K562 (cell line): ENCODE results near the gene SLC4A5. TPM values are rescaled to one million over a fixed set of nuclear protein-coding genes. Genes with fewer than 3 reads are reported as not detected.

ENCODE experiments used
- BCLAF1 ChIP-seq, 2 experiments: fragments of 450-650 bp in 1 of 2; IDR thresholded peaks; 2 replicates each; pipeline ENCODE4 v1.6.1; 2011 to 2017; ENCODE audit warnings: low read depth in 2 of 2, antibody characterized with exemption in 1 of 2, borderline replicate concordance in 1 of 2, low read length in 1 of 2, mild to moderate bottlenecking in 1 of 2, mixed read lengths in 1 of 2; ENCODE audit not compliant: control insufficient read depth in 1 of 2
- BHLHE40 ChIP-seq: IDR thresholded peaks from 2 replicates; pipeline ENCODE4 v1.6.1; 2011; ENCODE audit warnings: low read length, improper control_type of control experiment
- CAMTA2 ChIP-seq: fragments of 250-450 bp; sonication (Bioruptor Pico); conservative IDR thresholded peaks from 2 replicates; pipeline ENCODE4 v1.5.1; 2022
- CREB1 ChIP-seq, 2 experiments: sonication (generic) in 1 of 2; formaldehyde crosslinking in 1 of 2; IDR thresholded peaks; 2 replicates each; pipeline versions ENCODE4 v1.6.1 to v1.8.0; 2012 to 2022; ENCODE audit warnings: inconsistent platforms in 1 of 2, mild to moderate bottlenecking in 1 of 2, missing genetic modification reagents in 1 of 2, moderate library complexity in 1 of 2
- CREB3 ChIP-seq: fragments of 450-650 bp; conservative IDR thresholded peaks from 2 replicates; pipeline ENCODE4 v1.6.1; 2016; ENCODE audit warnings: missing genetic modification characterization, low read depth, mild to moderate bottlenecking, missing compliant biosample characterization, moderate library complexity
- CREB3L1 ChIP-seq: fragments of 450-650 bp; IDR thresholded peaks from 2 replicates; pipeline ENCODE4 v1.6.1; 2014; ENCODE audit warnings: low read depth, mild to moderate bottlenecking, moderate library complexity, borderline replicate concordance
- L3MBTL2 ChIP-seq: fragments of 450-650 bp; IDR thresholded peaks from 2 replicates; pipeline ENCODE4 v1.6.1; 2016; ENCODE audit warnings: mild to moderate bottlenecking, moderate library complexity
- LEF1 ChIP-seq: fragments of 450-650 bp; IDR thresholded peaks from 2 replicates; pipeline ENCODE4 v1.6.1; 2016; ENCODE audit warnings: mild to moderate bottlenecking
- MXD1 ChIP-seq: fragments of 250-450 bp; sonication (Bioruptor Pico); IDR thresholded peaks from 2 replicates; pipeline ENCODE4 v1.8.0; 2021; ENCODE audit warnings: borderline replicate concordance, mild to moderate bottlenecking, moderate library complexity; ENCODE audit not compliant: poor library complexity, severe bottlenecking
- SNIP1 ChIP-seq: fragments of 450-650 bp; IDR thresholded peaks from 2 replicates; pipeline ENCODE4 v1.7.1; 2017; ENCODE audit warnings: low read depth, mild to moderate bottlenecking
- STAT5A ChIP-seq: IDR thresholded peaks from 2 replicates; pipeline ENCODE4 v1.6.1; 2012; ENCODE audit warnings: low read length, inconsistent platforms, borderline replicate concordance
- TAF7 ChIP-seq: fragments of 450-650 bp; IDR thresholded peaks from 2 replicates; pipeline ENCODE4 v1.6.1; 2016; ENCODE audit warnings: missing genetic modification characterization, missing compliant biosample characterization
- USF2 ChIP-seq: sonication (generic); formaldehyde crosslinking; IDR thresholded peaks from 2 replicates; pipeline ENCODE4 v1.5.0; 2020; ENCODE audit warnings: missing genetic modification reagents
- WHSC1 ChIP-seq: IDR thresholded peaks from one replicate; pipeline ENCODE4 v1.6.1; 2012; ENCODE audit warnings: low read length, control low read depth, inconsistent platforms
- ZBTB49 ChIP-seq: sonication (generic); formaldehyde crosslinking; IDR thresholded peaks from 2 replicates; pipeline ENCODE4 v1.8.0; 2022; ENCODE audit warnings: missing genetic modification reagents, mild to moderate bottlenecking, borderline replicate concordance
- ZNF589 ChIP-seq: fragments of 200-800 bp; sonication (Bioruptor generic); IDR thresholded peaks from 2 replicates; pipeline ENCODE4 v1.6.1; 2016; ENCODE audit warnings: low read depth, missing genetic modification characterization, missing compliant biosample characterization
- polyA plus RNA-seq, 8 experiments: library from polyadenylated mRNA; depleted of rRNA in 4 of 8; stranded (reverse) in 5 of 8; unstranded in 3 of 8; fragments of >200 nt; fragmentation: Nextera tagmentation in 2 of 8; fragmentation: Illumina TruSeq in 1 of 8; extraction: Ambion mirVana in 2 of 8; extraction: Trizol in 1 of 8; gene quantifications; 2 replicates each; pipeline versions ENCODE4 v1.2.1 to v1.2.3, GENCODE V29; 2011 to 2014; ENCODE audit warnings: inconsistent platforms in 1 of 8, missing spikeins in 1 of 8
- total RNA-seq, 7 experiments: library from RNA; depleted of rRNA in 6 of 7; stranded (reverse); fragments of >200 nt in 6 of 7; fragmentation: Illumina TruSeq in 2 of 7; extraction: Trizol in 2 of 7; gene quantifications; 2 replicates each; pipeline versions ENCODE4 v1.2.1 to v1.2.3, GENCODE V29; 2011 to 2021; ENCODE audit warnings: low replicate concordance in 1 of 7

SLC4A5 gene
- total and polyA plus RNA-seq, 9 of the 15 experiments (the other 6 are each of a cell fraction or from before 2014, with no cell fraction given), result 0.03 to 0.77 (median 0.14) TPM; not detected in 1

GRCh38 chr2:74304332-74305148, 38.7 kb downstream of the SLC4A5 start (continued):
- TF ChIP-seq ZNF589 (CRISPR knock-in tag) (peak; percentile 39; the same call in 1 of the 2 replicates), WHSC1 (no peak), CAMTA2 (CRISPR knock-in tag) (no peak), SNIP1 (no peak), ZBTB49 (CRISPR knock-in tag) (no peak), L3MBTL2 (peak; percentile 57; the same call in 1 of the 2 replicates), CREB3 (tag) (0 out of 2 replicates have a peak, but pooled peaks have one; percentile 44), USF2 (CRISPR knock-in tag) (no peak), BCLAF1 (IDR thresholded peaks at IDR 0.05; ENCODE audit: borderline replicate concordance in 1 of 2, control insufficient read depth in 1 of 2, low read depth in 2 of 2, low read length in 1 of 2) (no peak), BHLHE40 (0 out of 2 replicates have a peak, but pooled peaks have one; percentile 43), STAT5A (no peak), MXD1 (CRISPR knock-in tag) (no peak), CREB1 (IDR thresholded peaks at IDR 0.05) (no peak), CREB1 (CRISPR knock-in tag; IDR thresholded peaks at IDR 0.05) (no peak), LEF1 (no peak; the same call in 1 of the 2 replicates), CREB3L1 (no peak), TAF7 (no peak)
